Endothelial cell (in vitro differentiated cells): ENCODE data around the gene SPIN1. TPM values are rescaled to one million over a fixed set of nuclear protein-coding genes. Genes with fewer than 3 reads are reported as not detected.

Experiments
- DNase-seq: peaks from one replicate; pipeline ENCODE4 v3.0.0; 2021; ENCODE audit warnings: low spot score
- H3K27ac Mint-ChIP-seq: one replicate; pipeline ENCODE4 v1.8.0; 2021; ENCODE audit warnings: mixed read lengths, inconsistent platforms; ENCODE audit not compliant: unreplicated experiment
- H3K27me3 Mint-ChIP-seq: one replicate; pipeline ENCODE4 v1.8.0; 2021; ENCODE audit warnings: mild to moderate bottlenecking, moderate library complexity, mixed read lengths, inconsistent platforms; ENCODE audit not compliant: unreplicated experiment
- H3K36me3 Mint-ChIP-seq: one replicate; pipeline ENCODE4 v1.8.0; 2021; ENCODE audit warnings: mild to moderate bottlenecking, low read depth, mixed read lengths, inconsistent platforms; ENCODE audit not compliant: unreplicated experiment
- H3K4me1 Mint-ChIP-seq: one replicate; pipeline ENCODE4 v1.8.0; 2021; ENCODE audit warnings: mild to moderate bottlenecking, mixed read lengths, inconsistent platforms; ENCODE audit not compliant: unreplicated experiment
- H3K4me3 Mint-ChIP-seq: one replicate; pipeline ENCODE4 v1.8.0; 2021; ENCODE audit warnings: mild to moderate bottlenecking, mixed read lengths, inconsistent platforms; ENCODE audit not compliant: unreplicated experiment
- H3K9me3 Mint-ChIP-seq: one replicate; pipeline ENCODE4 v1.8.0; 2021; ENCODE audit warnings: mixed read lengths, inconsistent platforms; ENCODE audit not compliant: unreplicated experiment
- CTCF ChIP-seq: fragments of 200-600 bp; sonication (generic); IDR thresholded peaks from one replicate; pipeline ENCODE4 v1.5.0; 2021; ENCODE audit warnings: antibody characterized with exemption; ENCODE audit not compliant: unreplicated experiment
- total RNA-seq: library from RNA; stranded (reverse); fragmentation: NEBNext Ultra II Directional; extraction: Animal tissue kit (Norgen Biotek cat#: 25700); gene quantifications from one replicate; pipeline ENCODE4 v1.2.1, GENCODE V29; 2021; ENCODE audit not compliant: unreplicated experiment

SPIN1 gene
- total RNA-seq, 1 donor from 2014 or later, result 97.3 TPM

- Mint-ChIP-seq H3K4me1 (peaks cover 33% of the 10 kb centered on the region), H3K9me3 (no peaks in the 10 kb centered on the region), H3K27ac (peak overlapping the region; percentile 84), H3K27me3 (peaks cover 15% of the 10 kb centered on the region), H3K4me3 (peak overlapping the region; percentile 95), H3K36me3 (peaks cover 5% of the 10 kb centered on the region)
- DNase-seq, result peak; percentile 32
- no peak for TF ChIP-seq CTCF
Observed at GRCh38 chr9:88387552-88388202, 567 bp upstream of the SPIN1 start.

GRCh38 chr9:88388886-88389605 lies 802 bp downstream of the SPIN1 start:
- DNase-seq, result peak; percentile 67
- H3K36me3 Mint-ChIP-seq, result peaks cover 5% of the 10 kb centered on the region
- peaks cover 36% of the 10 kb centered on the region for H3K4me1 Mint-ChIP-seq
- H3K9me3 Mint-ChIP-seq, result no peaks in the 10 kb centered on the region
- H3K27ac Mint-ChIP-seq, result peak overlapping the region; percentile 98
- no peak for TF ChIP-seq CTCF
- H3K27me3 Mint-ChIP-seq, result peaks cover 15% of the 10 kb centered on the region
- peak overlapping the region; percentile 97 for H3K4me3 Mint-ChIP-seq

DNA sequence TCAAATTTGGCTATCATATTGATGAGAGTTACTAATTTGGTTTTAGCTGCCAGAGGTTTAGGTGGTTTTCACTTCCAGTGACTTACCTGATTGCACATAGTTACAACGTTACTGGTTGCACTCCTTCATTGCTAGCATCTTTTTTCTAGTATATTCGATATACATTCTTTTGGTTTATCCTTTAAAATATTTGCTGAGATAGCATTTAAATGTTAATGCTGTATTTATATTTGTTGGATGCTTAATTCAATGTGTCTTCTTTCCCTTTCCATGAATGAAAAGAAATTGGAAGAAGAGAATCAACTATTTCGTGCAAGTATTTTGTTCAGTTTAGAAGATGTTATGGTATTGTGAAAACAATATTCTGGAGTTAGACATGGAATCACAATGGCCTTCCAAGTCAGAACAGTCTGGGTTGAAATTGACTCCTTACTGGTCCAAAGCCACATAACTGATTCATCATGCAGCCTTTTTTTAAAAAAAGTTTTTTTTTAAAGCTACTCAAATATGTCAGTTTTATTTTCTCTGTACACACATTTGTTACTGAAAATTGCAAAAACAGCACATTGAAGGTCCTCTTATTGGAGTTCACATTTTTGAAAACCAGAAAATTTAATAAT lies 2.2 kb downstream of the SPIN1 start:
- peaks cover 5% of the 10 kb centered on the region for H3K36me3 Mint-ChIP-seq
- H3K27me3 Mint-ChIP-seq, result peaks cover 15% of the 10 kb centered on the region
- peaks cover 36% of the 10 kb centered on the region for H3K4me1 Mint-ChIP-seq
- no peak overlapping the region for H3K4me3 Mint-ChIP-seq
- no peak for DNase-seq
- H3K9me3 Mint-ChIP-seq, result no peaks in the 10 kb centered on the region
- no peak for TF ChIP-seq CTCF
- H3K27ac Mint-ChIP-seq, result no peak overlapping the region

GRCh38 chr9:88391236-88391635 lies 3.0 kb downstream of the SPIN1 start:
- TF ChIP-seq CTCF, result no peak
- Mint-ChIP-seq H3K36me3 (peaks cover 5% of the 10 kb centered on the region), H3K4me1 (peaks cover 36% of the 10 kb centered on the region), H3K27ac (no peak overlapping the region), H3K9me3 (no peaks in the 10 kb centered on the region), H3K27me3 (peaks cover 15% of the 10 kb centered on the region), H3K4me3 (no peak overlapping the region)
- no peak for DNase-seq

DNA sequence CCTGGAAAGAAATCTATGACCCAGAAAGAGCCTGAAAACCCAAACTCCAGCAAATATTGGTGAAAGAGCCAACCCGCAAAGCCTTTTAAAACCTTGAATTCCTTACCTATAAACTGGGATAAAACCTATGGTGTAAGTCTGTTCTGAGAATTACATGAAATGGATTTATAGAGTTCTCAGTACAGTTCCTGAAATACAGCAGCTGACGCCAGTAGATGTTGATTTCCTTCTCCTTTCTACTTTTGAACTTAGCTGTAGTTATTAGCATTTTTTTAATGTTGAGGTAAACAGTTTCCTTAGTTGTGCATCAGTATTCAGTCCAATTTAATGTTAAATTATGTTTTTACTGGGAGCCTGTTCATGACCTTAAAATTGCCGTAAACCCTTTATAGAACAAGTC lies 3.7 kb downstream of the SPIN1 start:
- Mint-ChIP-seq H3K9me3 (no peaks in the 10 kb centered on the region), H3K27me3 (peaks cover 13% of the 10 kb centered on the region), H3K36me3 (peaks cover 5% of the 10 kb centered on the region), H3K4me1 (peaks cover 36% of the 10 kb centered on the region), H3K27ac (no peak overlapping the region), H3K4me3 (no peak overlapping the region)
- no peak for DNase-seq
- no peak for TF ChIP-seq CTCF
